ENCODE results near the gene BCL7A.
"Not testable (repeated sequence)": the region's sequence is repeated elsewhere in the genome, so short reads cannot be mapped to it uniquely, and the experiment has no call there.

BCL7A gene

DNA sequence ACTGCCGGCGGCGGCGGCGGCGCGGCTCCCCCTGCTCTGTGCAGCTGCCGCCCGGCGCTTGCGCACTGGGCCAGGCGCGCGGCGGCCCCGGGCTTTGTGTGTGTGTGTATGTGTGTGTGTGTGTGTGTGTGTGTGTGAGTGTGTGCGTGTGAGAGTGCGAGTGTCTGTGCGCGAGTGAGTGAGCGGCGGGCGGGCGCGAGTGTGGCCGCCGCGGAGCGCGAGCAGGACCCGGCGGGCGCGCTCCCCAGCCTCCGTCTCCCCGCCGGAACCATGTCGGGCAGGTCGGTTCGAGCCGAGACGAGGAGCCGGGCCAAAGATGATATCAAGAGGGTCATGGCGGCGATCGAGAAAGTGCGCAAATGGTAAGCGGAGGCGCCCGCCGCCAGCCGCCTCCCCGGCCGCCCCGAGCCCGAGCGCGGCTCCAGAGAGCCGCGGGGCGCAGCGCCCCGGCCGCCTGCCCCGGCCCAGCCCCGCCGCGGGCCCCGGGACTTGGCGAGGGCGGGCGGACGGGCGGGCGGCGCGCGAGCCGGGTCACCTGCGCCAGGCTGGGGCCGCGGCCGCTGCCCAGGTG lies at the start of gene BCL7A:
TSS of gene BCL7A (plus strand) at position 63 of the 571 bp plus-strand sequence. CDS start at position 271, 208 bp downstream.
- no peak for FAIRE-seq

DNA sequence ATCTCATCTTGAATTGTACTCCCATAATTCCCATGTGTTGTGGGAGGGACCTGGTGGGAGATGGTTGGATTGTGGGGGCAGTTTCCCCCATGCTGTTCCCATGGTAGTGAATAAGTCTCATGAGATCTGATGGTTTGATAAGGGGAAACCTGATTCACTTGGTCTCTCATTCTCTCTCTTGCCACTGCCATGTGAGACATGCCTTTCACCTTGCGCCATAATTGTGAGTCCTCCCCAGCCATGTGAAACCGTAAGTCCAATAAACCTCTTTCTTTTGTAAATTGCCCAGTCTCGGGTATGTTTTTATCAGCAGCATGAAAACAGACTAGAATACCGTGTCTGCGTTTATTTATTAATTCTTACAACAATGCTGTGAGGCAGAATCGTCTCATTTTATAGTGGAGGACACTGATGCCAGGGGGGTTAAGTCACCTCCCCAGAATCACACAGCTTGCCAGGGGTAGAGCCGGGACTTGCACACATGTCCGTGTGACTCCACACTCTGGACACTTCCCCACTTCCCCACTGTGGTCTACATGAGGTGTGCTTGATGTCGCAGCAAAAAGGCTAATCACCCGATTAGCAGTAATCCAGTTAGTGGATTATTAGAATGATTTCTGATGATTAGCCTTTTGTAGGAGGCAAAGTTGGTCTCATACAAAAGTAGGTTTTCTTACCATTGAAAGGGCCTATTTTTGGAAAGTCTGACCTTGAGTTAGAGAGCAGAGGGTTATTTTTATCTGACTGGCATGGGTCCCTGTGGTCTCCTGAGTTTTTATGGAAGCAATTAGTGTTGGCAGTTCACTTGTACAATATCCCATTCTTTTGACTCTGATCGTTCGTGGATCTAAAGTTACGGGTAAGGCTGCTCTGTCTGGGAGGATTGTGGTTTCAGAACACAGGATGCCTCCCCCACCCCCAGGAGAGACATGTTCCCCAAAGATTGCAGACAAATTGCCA lies 47.4 kb upstream of the BCL7A start:
- FAIRE-seq (no peak), DNase-seq (ENCODE audit: extremely low spot score, insufficient read length, low read depth) (no peak)

More for the DNA sequence above, at the start of gene BCL7A:
- DNase-seq (ENCODE audit: extremely low spot score, insufficient read length, low read depth): no peak

DNA sequence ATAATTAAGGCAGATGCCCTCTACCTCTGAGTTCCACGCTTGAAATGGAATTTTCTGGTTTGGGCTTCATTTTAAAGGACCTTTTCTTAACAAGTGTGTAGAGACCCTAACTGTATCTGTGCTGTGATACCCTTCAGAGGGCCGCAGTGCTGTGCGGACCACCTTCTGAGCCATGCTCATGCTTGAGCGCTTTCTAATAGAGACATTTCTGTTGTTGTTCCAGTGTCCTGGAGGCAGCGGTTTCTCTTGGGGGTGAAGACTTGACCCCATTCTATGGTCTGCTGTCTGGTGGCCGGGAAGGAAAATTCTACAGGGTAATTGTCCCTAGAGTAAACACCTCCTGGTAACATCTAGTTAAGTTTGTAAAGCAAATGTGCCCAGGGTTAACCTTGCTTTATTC lies 46.7 kb upstream of the BCL7A start:
- DNase-seq (ENCODE audit: extremely low spot score, insufficient read length, low read depth): no peak
- FAIRE-seq: no peak

- FAIRE-seq (no peak), DNase-seq (ENCODE audit: extremely low spot score, insufficient read length, low read depth) (no peak)
Observed at GRCh38 chr12:121976950-121977349, 44.7 kb upstream of the BCL7A start.

DNA sequence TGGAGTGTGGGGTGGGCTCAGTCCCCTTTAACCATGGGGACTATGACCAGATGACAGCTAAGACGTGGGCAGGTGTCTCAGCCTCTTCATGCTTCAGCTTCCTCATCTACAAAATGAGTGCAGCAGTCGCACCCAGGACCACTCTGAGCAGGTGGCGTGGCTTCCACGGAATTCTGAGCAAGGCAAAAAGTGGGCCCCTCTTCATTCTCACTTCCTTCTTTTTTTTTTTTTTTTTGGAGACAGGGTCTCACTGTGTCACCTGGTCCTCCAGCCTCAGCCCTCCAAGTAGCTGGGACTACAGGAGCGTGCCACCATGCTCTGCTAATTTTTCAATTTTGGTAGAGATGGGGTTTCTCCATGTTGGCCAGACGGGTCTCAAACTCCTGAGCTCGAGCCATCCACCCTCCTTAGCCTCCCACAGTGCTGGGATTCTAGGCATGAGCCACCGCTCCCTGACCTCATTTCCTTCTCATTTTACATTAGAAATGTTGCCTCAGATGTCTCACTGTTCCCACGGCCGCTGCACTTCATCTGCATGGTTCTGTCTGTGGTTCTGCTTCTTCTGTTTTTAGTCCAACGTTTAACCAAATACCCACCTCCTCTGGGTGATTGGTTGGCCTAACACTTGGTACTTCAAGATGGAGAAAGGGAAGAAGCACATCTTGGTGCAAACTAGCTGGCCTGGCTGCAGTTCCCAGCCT lies 41.3 kb upstream of the BCL7A start:
- FAIRE-seq (peak; percentile 79), DNase-seq (ENCODE audit: extremely low spot score, insufficient read length, low read depth) (no peak)

DNA sequence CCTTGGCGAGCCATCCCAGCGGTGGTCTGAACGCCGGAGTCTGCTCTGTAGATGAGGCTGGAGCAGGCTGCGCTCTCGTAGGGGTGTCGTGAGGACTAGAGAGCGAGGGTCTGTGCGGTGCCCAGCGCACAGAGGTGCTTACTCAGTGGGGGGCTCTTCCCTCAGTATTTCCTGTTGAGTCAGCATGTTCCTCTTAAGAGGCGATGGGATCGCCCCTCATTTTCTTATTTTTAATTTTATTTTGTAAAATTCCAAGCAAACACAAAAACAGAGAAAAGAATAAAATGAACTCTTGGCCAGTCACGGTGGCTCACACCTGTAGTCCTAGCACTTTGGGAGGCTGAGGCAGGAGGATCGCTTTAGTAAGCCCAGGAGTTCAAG lies 40.8 kb upstream of the BCL7A start:
- DNase-seq (ENCODE audit: extremely low spot score, insufficient read length, low read depth) (no peak), FAIRE-seq (no peak)

DNA sequence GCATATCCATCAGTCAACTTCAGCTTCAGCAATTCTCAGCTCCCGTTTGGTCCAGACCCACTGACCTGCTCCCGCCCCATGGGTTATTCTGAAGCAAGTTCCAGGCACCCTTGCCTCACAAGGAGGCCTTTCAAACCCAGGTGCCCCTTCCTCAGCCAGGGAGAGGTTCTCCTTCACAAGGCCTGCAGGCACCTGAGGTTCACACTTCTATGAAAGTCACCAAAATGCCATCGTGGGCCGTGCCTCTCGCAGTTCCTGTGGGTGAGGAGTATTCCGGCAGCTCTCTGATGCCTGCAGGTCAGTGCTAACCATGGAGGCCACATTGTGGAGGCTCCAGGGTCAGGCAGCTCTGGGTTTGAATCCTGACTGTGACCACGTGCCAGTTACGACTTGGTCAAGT lies 40.2 kb upstream of the BCL7A start:
- DNase-seq (ENCODE audit: extremely low spot score, insufficient read length, low read depth) (no peak), FAIRE-seq (no peak)

DNA sequence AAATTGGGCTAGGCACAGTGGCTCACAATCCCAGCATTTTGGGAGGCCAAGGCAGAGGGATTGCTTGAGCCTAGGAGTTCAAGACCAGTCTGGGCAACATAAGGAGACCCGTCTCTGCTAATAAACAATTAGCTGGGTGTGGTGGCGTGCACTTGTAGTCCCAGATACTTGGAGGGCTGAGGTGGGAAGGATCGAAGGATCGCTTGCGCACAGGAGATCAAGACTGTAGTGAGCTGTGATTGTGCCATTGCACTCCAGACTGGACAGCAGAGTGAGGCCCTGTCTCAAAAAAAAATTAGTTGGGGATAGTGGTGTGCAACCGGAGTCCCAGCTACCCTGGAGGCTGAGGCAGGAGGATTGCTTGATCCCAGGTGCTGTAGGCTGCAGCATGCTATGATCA lies 38.7 kb upstream of the BCL7A start:
- DNase-seq (ENCODE audit: extremely low spot score, insufficient read length, low read depth): no peak
- no peak for FAIRE-seq

DNA sequence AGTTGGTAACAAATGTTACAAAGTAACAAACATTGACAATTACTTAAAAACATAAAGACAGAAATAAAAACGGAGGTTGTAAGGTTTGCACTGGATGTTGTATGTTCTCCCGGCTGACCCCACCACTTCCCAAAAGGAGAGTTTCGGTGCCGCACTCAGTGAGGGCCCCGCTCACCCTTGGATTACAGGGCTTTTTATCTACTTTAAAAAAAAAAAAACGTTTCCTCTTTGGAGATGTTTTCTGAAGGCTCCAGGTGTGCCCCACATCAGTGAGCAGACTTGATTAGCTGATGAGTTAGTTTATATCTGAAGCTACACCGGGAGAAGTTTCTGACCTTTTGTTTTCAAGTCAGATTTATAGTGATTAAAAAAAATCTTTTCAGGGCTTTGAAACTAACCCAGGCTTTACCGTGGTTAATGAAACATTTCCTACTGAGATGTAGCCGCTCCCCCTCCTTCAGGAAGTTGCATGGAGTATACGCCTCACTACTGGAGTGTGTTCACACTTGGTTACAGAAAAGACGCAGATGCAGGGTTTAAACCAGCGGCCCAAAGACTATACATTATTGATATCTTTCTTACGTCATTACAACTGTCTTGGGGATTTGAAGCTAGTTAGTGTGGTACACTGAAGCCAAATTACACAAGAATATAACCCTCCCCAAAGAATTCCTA lies 38.0 kb upstream of the BCL7A start:
- FAIRE-seq (no peak), DNase-seq (ENCODE audit: extremely low spot score, insufficient read length, low read depth) (no peak)

DNA sequence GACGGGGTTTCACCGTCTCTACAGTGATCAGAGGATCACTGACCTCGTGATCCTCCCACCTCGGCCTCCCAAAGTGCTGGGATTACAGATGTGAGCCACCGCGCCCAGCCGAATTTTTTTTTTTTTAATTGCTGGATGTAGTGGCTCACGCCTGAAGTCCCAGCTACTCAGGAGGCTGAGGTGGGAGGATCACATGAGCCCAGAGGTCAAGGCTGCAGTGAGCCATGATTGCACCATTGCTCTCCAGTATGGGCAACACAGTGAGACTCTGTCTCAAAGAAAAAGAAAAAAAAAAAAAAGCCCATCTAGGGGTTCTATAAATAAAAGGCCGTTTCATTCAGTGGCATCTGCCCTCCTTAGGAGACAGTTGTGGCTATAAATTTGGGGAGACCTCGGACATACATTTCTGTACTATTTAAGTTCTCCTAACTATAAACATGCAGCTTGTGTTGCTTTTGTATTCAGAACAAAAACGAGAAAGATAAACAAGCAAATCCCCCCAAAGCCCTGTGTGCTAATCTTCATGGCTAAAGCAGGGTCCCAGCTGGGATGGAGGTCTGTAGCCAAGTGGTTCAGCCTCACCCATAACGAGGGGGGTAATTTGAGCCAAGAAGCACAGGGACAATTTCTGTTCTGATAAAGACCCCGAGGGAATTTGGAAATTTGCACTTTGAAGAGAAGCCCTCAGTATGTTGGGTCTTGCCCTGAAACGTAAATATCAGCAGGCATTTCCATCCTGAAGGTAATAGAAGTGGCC lies 35.0 kb upstream of the BCL7A start:
- no peak for DNase-seq (ENCODE audit: extremely low spot score, insufficient read length, low read depth)
- no peak for FAIRE-seq

GRCh38 chr12:121988519-121988918 lies 33.2 kb upstream of the BCL7A start:
- DNase-seq (ENCODE audit: extremely low spot score, insufficient read length, low read depth); FAIRE-seq: not testable (repeated sequence)

DNA sequence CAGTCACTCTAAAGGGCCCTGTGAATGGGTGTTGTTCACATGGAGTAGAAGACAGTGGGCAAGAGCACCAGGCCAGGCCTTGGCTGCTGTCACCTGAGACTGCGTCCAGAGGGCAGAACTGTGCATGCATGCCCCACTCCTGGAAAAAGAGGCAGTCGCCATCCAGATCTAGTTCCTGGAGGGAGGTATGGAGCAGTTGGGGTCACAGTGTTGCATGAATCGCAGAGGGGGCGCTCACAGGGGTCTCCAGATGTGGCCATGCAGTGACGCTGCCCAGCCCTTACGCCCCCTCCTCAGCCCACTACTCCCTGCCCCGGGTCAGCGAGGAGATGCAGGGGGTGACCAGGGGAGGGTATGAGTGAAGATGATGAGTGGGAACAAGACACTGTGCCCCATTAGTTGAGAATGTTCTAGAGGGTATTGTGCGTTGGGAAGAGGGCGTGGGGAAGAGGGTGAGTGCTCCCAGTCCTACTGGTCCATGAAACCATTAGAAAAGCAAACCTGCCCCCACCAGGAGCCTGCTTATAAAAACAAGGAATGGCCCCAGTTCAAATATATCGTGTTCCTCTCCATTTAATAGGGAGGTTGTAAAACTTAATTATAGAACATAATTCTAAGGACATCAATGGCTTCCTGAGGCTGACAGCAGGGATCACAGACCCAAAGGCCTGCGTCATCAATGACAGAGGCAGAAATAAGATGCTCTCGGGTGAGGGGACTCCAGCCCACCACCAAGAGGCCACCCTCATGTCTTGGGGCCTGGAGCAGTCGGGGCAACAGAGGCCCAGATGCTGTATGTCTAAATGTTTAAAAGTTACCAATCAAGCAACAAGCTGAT lies 32.2 kb upstream of the BCL7A start:
- FAIRE-seq (no peak), DNase-seq (ENCODE audit: extremely low spot score, insufficient read length, low read depth) (no peak)

DNA sequence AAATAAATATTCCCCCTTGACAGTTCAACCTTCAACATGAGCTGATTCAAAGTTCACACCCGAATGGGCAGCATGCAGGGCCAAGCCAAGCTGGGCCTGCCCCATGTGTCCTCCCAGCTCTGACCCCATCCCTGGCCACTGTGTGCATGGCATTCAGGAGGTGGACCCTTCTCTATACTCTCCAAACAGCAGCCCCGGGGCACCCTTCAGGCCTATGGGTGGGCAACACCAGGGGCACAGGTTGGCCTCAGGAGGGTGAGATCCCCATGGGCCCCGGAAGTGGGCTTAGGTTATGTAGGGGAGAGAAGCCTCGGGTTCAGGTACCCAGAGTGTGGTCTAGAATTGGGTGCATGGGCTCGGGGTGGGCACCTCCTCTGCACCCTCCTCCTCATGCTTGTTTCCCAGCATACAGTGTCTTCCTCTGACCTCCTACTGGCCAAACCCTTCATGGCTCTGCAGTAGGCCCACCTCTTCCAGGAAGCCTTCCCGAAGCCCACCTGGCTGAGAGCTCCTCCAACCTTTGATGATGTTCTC lies 31.5 kb upstream of the BCL7A start:
- no peak for DNase-seq (ENCODE audit: extremely low spot score, insufficient read length, low read depth)
- FAIRE-seq: no peak

DNA sequence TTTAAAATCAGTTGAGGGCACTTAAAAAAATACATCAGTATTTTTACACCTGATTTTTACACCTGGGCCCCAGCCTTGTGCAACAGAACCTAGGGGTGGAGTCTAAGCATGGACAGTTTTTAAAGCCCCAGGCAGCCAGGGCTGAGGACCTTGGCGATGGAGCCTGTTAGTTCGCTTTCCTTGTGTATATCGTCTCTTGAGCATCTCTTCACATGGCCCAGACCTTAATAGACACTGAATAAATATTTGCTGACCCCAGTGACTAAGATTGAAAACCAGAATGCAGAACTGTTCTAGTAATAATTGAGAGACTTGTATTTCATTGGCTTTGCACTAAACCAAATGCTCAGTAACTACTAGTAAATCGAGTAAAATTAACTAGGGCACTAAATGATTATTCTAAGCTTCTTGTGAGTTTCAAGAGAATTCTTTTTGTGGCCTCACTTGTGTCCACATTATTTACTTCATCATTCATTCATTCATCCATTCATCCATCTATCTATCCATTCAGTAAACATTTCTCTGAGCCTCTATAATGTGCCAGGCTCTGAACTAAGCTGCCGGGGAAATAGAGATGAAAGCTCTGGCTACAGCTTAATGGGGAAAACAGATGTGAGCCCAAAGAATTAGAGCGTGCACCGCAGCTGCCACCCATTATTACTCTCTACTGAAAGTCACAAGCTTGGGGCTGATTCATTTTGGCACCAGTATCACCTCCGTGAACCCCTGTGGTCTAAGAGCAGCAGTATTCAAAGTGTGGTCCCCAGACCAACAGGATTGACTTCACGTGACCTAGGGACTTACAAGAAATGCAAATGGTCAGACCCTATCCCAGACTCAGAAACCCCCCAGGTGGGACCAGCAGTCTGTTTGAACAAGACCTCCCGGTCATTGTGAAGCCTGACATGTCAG lies 30.7 kb upstream of the BCL7A start:
- peak; percentile 88 for FAIRE-seq
- peak; percentile 42 for DNase-seq (ENCODE audit: extremely low spot score, insufficient read length, low read depth)

- FAIRE-seq (peak; percentile 94), DNase-seq (ENCODE audit: extremely low spot score, insufficient read length, low read depth) (peak; percentile 68)
Observed at GRCh38 chr12:121992059-121992879, 29.4 kb upstream of the BCL7A start.

DNA sequence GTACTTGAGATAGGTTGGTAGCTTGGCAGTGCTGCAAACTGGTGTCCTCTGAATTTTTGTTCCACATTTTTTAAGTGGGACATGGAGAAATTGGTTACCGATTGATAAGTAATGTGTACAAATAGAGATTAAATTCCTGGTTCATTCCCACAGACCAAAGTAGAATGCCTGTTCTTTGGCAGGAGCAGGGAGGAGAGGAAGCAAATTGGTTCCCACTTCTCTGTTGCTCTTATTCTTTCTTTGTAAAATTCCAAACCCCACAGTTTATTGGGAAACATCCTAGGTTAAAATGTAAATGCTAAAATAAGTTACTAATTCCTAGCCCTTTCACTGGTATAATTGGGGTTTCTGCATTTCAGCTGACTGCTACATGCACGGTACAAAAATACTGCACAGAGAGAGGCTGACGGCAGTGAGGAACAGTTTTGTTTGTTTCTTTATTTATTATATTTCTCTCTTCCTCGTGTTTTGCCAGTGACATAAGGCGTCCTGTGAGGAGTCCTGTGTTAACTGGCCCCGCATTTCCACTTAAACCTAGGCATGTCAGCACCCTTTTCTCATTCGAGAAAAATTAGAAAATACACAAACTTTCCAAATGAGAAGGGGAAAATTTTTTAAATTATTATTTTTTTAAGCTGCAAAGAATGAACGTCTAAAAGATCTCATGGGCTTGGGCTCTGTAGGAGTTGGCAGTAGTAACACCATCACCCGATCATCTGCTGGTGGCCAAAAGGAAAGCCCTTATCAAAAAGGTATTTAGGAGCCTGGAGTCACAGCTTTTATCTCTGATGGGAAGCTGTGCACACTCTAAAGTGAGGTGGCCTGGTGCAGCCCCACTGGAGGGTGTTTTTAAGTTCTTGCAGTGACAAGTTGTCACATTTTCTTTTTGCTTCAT lies 25.4 kb upstream of the BCL7A start:
- FAIRE-seq: no peak
- DNase-seq (ENCODE audit: extremely low spot score, insufficient read length, low read depth): no peak

Data from GM18507 (cell line).